ENCODE data around the gene MSH3. TPM values are rescaled to one million over a fixed set of nuclear protein-coding genes. Genes with fewer than 3 reads are reported as not detected.
"Not testable (repeated sequence)": the region's sequence is repeated elsewhere in the genome, so short reads cannot be mapped to it uniquely, and the experiment has no call there.

MSH3 gene
- total and polyA plus RNA-seq, 12 donors, result 2.8 to 24.6 (median 11.7) TPM

GRCh38 chr5:80895523-80895922 lies 241.1 kb downstream of the MSH3 start:
- TF ChIP-seq CTCF (IDR thresholded peaks at IDR 0.05) (no peak), POLR2A (IDR thresholded peaks at IDR 0.05) (no peak)
- H3K36me3 ChIP-seq (replicated peaks in 1 of 2), result no peaks in the 10 kb centered on the region
- H3K27ac ChIP-seq, result no peak overlapping the region
- 81 to 100% (median 87%) methylated on average over 2 of the region's 2 CpGs for WGBS, 4 donors
- intact Hi-C loops (cut with DNase I), result no loop called here
- H3K4me1 ChIP-seq (replicated peaks in 1 of 2), result no peaks in the 10 kb centered on the region
- H3K27me3 ChIP-seq, result no peaks in the 10 kb centered on the region
- DNase-seq, result no peak
- H3K9me3 ChIP-seq (replicated peaks in 1 of 3), result no peaks in the 10 kb centered on the region
- no peak overlapping the region for H3K4me3 ChIP-seq

GRCh38 chr5:80902624-80903023 lies 248.2 kb downstream of the MSH3 start:
- DNase-seq; H3K27me3 ChIP-seq; intact Hi-C loops (cut with DNase I); H3K27ac ChIP-seq; H3K4me3 ChIP-seq; H3K36me3 ChIP-seq (replicated peaks in 1 of 2); H3K4me1 ChIP-seq (replicated peaks in 1 of 2); H3K9me3 ChIP-seq (replicated peaks in 1 of 3): not testable (repeated sequence)
- 87 to 96% (median 92%) methylated on average over 3 of the region's 3 CpGs for WGBS, 4 donors

GRCh38 chr5:80904533-80905187 lies 250.2 kb downstream of the MSH3 start:
- WGBS, 4 donors, result 25 to 82% (median 73%) methylated on average over 1 of the region's 1 CpG
- H3K9me3 ChIP-seq (replicated peaks in 1 of 3), result no peaks in the 10 kb centered on the region
- TF ChIP-seq POLR2A (IDR thresholded peaks at IDR 0.05) (no peak), CTCF (IDR thresholded peaks at IDR 0.05) (no peak)
- DNase-seq, result peak in 1 of 7 donors; percentile 2
- H3K27me3 ChIP-seq, result no peaks in the 10 kb centered on the region
- no peak overlapping the region for H3K4me3 ChIP-seq
- no peaks in the 10 kb centered on the region for H3K36me3 ChIP-seq (replicated peaks in 1 of 2)
- intact Hi-C loops (cut with DNase I), result no loop called here
- H3K27ac ChIP-seq, result no peak overlapping the region
- no peaks in the 10 kb centered on the region for H3K4me1 ChIP-seq (replicated peaks in 1 of 2)

GRCh38 chr5:80905405-80905804 lies 251.0 kb downstream of the MSH3 start:
- Histone ChIP-seq H3K4me1 (replicated peaks in 1 of 2) (no peaks in the 10 kb centered on the region), H3K27me3 (no peaks in the 10 kb centered on the region), H3K27ac (no peak overlapping the region), H3K4me3 (no peak overlapping the region), H3K36me3 (replicated peaks in 1 of 2) (no peaks in the 10 kb centered on the region), H3K9me3 (replicated peaks in 1 of 3) (no peaks in the 10 kb centered on the region)
- no peak for TF ChIP-seq POLR2A (IDR thresholded peaks at IDR 0.05)
- TF ChIP-seq CTCF (IDR thresholded peaks at IDR 0.05), result no peak
- intact Hi-C loops (cut with DNase I), result no loop called here
- DNase-seq, result no peak
- 52 to 100% (median 97%) methylated on average over 1 of the region's 1 CpG for WGBS, 4 donors

- no peak for TF ChIP-seq POLR2A (IDR thresholded peaks at IDR 0.05)
- Histone ChIP-seq H3K9me3 (replicated peaks in 1 of 3) (no peaks in the 10 kb centered on the region), H3K4me3 (no peak overlapping the region), H3K27me3 (no peaks in the 10 kb centered on the region), H3K27ac (no peak overlapping the region), H3K36me3 (replicated peaks in 1 of 2) (no peaks in the 10 kb centered on the region), H3K4me1 (replicated peaks in 1 of 2) (no peaks in the 10 kb centered on the region)
- intact Hi-C loops (cut with DNase I), result no loop called here
- no peak for DNase-seq
- WGBS, 4 donors, result 83 to 97% (median 95%) methylated on average over 3 of the region's 3 CpGs
These were observed 258.0 kb downstream of the MSH3 start for GRCh38 chr5:80912479-80912878.
